Measurements from ENCODE around the gene CCDC149.

Gene CCDC149

GRCh38 chr4:24813732-24814131 is 99.1 kb downstream of the CCDC149 start:
- no peak for DNase-seq (ENCODE audit: extremely low read depth, low read depth)
- TF ChIP-seq, protein P1, sequence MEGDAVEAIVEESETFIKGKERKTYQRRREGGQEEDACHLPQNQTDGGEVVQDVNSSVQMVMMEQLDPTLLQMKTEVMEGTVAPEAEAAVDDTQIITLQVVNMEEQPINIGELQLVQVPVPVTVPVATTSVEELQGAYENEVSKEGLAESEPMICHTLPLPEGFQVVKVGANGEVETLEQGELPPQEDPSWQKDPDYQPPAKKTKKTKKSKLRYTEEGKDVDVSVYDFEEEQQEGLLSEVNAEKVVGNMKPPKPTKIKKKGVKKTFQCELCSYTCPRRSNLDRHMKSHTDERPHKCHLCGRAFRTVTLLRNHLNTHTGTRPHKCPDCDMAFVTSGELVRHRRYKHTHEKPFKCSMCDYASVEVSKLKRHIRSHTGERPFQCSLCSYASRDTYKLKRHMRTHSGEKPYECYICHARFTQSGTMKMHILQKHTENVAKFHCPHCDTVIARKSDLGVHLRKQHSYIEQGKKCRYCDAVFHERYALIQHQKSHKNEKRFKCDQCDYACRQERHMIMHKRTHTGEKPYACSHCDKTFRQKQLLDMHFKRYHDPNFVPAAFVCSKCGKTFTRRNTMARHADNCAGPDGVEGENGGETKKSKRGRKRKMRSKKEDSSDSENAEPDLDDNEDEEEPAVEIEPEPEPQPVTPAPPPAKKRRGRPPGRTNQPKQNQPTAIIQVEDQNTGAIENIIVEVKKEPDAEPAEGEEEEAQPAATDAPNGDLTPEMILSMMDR (IDR thresholded peaks at IDR 0.05; ENCODE audit: low read depth, low read length), result no peak

DNA sequence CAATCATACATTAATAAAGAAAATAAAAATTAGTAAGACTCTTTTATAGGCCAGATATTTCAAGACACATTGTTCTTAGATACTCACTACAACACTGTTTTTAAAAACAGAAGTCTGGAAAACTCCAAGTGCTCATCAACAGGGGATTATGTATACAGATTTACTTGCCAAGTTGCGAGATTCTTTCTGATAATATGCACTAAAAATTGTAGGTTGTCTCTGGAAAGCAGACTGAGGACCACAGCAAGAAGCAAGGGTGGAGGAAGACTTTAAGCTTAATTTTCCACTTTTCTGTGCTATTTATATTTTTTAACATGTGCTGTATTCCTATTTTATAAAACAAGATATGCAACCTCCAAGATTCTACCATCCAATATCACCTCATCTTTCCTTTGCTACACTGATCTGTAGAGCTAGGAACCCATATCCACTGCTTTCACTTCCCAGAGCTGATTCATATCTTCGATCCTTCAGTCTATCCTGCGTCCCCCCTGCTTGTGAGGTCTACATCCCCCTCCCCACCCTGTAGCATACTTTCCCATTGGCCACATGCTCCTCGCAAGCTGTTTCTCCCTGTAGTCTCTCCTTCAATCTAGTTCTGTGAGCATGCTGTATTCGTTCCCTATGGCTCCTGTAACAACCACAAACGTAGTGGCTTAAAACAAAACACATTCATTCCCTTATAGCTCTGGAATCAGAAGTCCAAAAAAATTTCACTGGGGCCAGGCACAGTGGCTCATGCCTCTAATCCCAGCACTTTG is 101.8 kb downstream of the CCDC149 start:
- TF ChIP-seq, protein P1 (IDR thresholded peaks at IDR 0.05; ENCODE audit: low read depth, low read length), result no peak
- no peak for DNase-seq (ENCODE audit: extremely low read depth, low read depth)

DNA sequence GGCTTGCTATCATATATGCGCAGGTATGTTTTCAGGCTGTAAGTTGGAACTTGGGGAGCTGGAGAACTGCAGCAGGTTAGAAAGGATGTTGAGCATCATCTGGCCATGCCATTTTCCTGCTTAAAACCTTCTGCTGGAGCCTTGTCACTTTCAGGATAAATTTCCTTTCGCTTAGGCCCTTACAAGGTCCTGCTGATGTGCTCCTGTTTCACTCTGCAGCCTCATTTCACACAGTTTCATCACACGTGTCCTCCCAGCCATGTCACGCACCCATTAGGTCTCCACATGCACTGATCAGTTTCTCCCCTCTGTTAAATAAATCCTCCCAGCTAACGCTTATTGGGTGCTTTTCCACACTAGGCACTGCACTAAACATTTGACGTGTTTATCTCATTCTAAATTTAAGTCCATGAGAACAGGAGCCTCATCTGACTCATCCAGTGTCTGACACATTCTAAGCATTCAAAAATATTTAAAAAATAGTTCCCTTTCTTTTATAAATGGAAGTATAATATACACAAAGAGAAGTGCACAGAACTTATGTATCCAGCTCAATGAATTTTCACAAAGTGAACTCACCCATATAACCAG is 102.9 kb downstream of the CCDC149 start:
- DNase-seq (ENCODE audit: extremely low read depth, low read depth), result no peak
- TF ChIP-seq, protein P1 (IDR thresholded peaks at IDR 0.05; ENCODE audit: low read depth, low read length), result no peak

DNA sequence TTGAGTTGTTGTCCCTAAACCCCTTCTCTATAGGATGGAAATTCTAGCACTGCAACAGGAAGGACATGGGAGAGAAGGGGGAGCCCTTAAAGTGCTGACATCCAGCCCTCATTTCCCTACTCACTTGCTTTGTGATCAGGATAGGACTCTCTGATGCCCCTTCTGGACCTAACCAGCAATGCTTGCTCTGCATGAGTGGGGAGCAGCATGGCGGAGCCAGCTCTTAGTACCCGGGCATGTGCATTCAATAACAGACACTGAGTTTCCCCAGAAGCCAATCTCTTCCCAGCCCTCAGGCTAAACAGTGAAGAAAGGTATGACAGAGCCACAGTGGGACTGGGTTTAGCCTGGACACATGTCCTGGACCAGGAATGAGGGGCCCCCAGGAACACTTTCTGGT is 103.5 kb downstream of the CCDC149 start:
- no peak for DNase-seq (ENCODE audit: extremely low read depth, low read depth)
- TF ChIP-seq, protein P1 (IDR thresholded peaks at IDR 0.05; ENCODE audit: low read depth, low read length), result no peak; the same call in 1 of the 2 replicates

DNA sequence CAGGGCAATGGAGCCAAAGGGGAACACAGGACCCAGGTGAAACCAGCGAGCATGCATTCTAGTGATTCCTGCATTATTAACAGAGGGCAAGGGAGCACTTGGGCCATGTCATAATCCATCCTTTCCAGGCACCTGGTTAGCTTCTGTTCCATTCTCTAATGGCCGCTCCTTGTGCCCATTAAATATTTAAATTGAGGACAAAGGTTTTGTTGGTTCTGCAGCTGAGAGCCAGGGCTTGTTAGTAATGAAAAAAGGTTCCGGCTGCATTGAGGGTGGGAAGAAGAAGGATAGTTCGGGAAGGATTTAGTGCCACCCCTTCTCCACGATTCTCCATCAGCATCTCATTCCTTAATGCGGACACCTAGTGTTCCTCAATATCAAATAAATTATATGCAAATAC is 103.9 kb downstream of the CCDC149 start:
- DNase-seq (ENCODE audit: extremely low read depth, low read depth), result no peak
- TF ChIP-seq, protein P1 (IDR thresholded peaks at IDR 0.05; ENCODE audit: low read depth, low read length), result no peak

GRCh38 chr4:24808261-24808660 is 104.6 kb downstream of the CCDC149 start:
- TF ChIP-seq, protein P1 (IDR thresholded peaks at IDR 0.05; ENCODE audit: low read depth, low read length), result no peak

DNA sequence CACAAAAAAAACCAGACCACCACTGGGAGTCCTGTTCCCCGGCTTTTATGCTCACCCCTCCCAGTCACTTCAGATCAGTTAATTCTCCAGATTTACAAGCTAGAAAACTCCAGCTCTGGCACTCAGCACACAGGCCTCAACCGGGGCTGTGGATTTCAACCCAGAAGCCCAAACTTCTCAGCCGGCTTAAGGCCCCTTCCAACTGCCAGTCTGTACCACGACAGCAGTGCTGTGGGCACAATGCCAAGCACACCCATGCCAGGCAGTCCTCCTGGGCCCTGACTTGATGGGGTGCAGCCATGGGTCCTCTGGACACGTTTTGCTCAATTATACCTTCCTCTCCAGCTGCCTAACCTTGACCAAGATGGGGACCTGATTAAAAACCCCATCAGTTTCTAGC is 105.2 kb downstream of the CCDC149 start:
- no peak for DNase-seq (ENCODE audit: extremely low read depth, low read depth)
- TF ChIP-seq, protein P1 (IDR thresholded peaks at IDR 0.05; ENCODE audit: low read depth, low read length), result no peak

More at GRCh38 chr4:24808261-24808660, 104.6 kb downstream of the CCDC149 start:
- no peak for DNase-seq (ENCODE audit: extremely low read depth, low read depth)

All from AG09319 (cell line).